Right hindlimb (tissue), 1 donor: ENCODE data around the gene APOL4.
"Not testable (repeated sequence)": the region's sequence is repeated elsewhere in the genome, so short reads cannot be mapped to it uniquely, and the experiment has no call there.

Experiments used
- DNase-seq: peaks from one replicate; pipeline ENCODE4 v3.0.0-alpha.2; 2018

The APOL4 gene

GRCh38 chr22:36205573-36205972 is 4.0 kb upstream of the APOL4 start:
- DNase-seq: not testable (repeated sequence)

- DNase-seq: no peak
Measured at GRCh38 chr22:36204632-36205015, 3.0 kb upstream of the APOL4 start.

GRCh38 chr22:36204001-36204631 is 2.5 kb upstream of the APOL4 start:
- no peak for DNase-seq

GRCh38 chr22:36203441-36203840 is 1.8 kb upstream of the APOL4 start:
- not testable (repeated sequence) for DNase-seq

- DNase-seq: peak; percentile 51
Measured at GRCh38 chr22:36202906-36203305, 1.3 kb upstream of the APOL4 start.

- not testable (repeated sequence) for DNase-seq
Measured at GRCh38 chr22:36201025-36201424, 584 bp downstream of the APOL4 start.

GRCh38 chr22:36199001-36199551 is 2.5 kb downstream of the APOL4 start:
- DNase-seq: no peak

- DNase-seq: no peak
Measured at GRCh38 chr22:36198536-36198935, 3.1 kb downstream of the APOL4 start.

- DNase-seq: peak; percentile 54
Measured at GRCh38 chr22:36197514-36198146, 4.0 kb downstream of the APOL4 start.

- DNase-seq: peak; percentile 59
Measured at GRCh38 chr22:36197065-36197440, 4.6 kb downstream of the APOL4 start.

- DNase-seq: no peak
Measured at GRCh38 chr22:36196254-36197064, 5.2 kb downstream of the APOL4 start.

- DNase-seq: peak; percentile 72
Measured at GRCh38 chr22:36194971-36195370, 6.6 kb downstream of the APOL4 start.

GRCh38 chr22:36194385-36194784 is 7.2 kb downstream of the APOL4 start:
- no peak for DNase-seq

GRCh38 chr22:36193577-36193976 is 8.0 kb downstream of the APOL4 start:
- DNase-seq: no peak

GRCh38 chr22:36193171-36193570 is 8.4 kb downstream of the APOL4 start:
- no peak for DNase-seq

GRCh38 chr22:36192542-36192941 is 9.1 kb downstream of the APOL4 start:
- no peak for DNase-seq

- peak; percentile 60 for DNase-seq
Measured at GRCh38 chr22:36191106-36191836, 10.3 kb downstream of the APOL4 start.

GRCh38 chr22:36187862-36188261 is 13.7 kb downstream of the APOL4 start:
- DNase-seq: not testable (repeated sequence)

- no peak for DNase-seq
Measured at GRCh38 chr22:36185828-36186624, 15.6 kb downstream of the APOL4 start.

- no peak for DNase-seq
Measured at GRCh38 chr22:36184433-36185025, 17.1 kb downstream of the APOL4 start.

- no peak for DNase-seq
Measured at GRCh38 chr22:36183446-36183845, 18.2 kb downstream of the APOL4 start.

- no peak for DNase-seq
Measured at GRCh38 chr22:36182857-36183256, 18.8 kb downstream of the APOL4 start.
